ENCODE results near the gene HERC3.
A peak's percentile ranks its signal among the peaks of the same experiment; 100 is the strongest.

Gene HERC3

DNA sequence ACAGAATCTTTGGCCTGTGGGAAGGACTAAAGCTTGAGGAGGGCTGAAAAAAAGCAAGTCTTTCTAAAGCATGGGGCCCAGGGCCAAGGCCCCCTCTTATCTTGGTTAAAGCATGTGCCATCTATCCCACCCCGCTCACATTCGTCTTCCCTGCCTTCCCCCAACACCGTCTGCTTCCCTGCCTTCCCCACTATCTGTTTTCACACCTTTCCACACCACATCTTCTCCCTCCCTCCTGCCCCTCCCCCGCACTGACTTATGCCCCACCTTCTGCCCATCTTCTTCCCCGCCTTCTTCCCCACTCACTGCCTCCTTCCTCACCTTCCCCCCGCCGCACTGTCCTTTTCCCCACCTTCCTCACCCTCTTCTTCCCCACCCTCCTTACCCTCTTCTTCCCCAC, 106.2 kb downstream of the HERC3 start:
- no peaks in the 10 kb centered on the region for H3K9me3 Mint-ChIP-seq
- DNase-seq (ENCODE audit: low spot score in 2 of 2), result no peak
- H3K27me3 Mint-ChIP-seq, result no peaks in the 10 kb centered on the region
- H3K4me3 Mint-ChIP-seq, result no peak overlapping the region
- H3K27ac Mint-ChIP-seq, result peak overlapping the region; percentile 88
- ATAC-seq (ENCODE audit: low read depth), result no peak
- peaks cover 9% of the 10 kb centered on the region for H3K4me1 Mint-ChIP-seq
- peaks cover 25% of the 10 kb centered on the region for H3K36me3 Mint-ChIP-seq

GRCh38 chr4:88702782-88703181, 110.5 kb downstream of the HERC3 start:
- H3K27ac Mint-ChIP-seq, result no peak overlapping the region
- peaks cover 7% of the 10 kb centered on the region for H3K4me1 Mint-ChIP-seq
- no peak for DNase-seq (ENCODE audit: low spot score in 2 of 2)
- no peak overlapping the region for H3K4me3 Mint-ChIP-seq
- H3K27me3 Mint-ChIP-seq, result no peaks in the 10 kb centered on the region
- H3K9me3 Mint-ChIP-seq, result no peaks in the 10 kb centered on the region
- H3K36me3 Mint-ChIP-seq, result peaks cover 49% of the 10 kb centered on the region
- no peak for ATAC-seq (ENCODE audit: low read depth)

DNA sequence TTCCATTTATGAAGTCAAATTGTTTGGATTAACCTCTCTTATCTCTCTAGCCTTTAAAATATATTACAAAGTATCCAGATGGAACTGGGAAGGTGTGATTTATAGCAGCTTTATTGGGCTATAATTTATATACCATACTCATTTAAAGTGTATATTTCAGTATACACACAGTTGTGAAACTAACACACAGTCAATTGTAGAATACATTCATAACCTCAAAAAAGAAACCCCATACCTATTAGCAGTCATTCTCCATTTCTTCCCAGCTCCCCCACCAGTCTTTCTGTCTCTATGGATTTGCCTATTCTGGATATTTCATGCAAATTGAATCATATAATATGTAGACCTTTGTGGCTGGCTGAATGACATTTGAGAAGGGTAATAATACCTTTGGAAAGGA, 112.9 kb downstream of the HERC3 start:
- no peaks in the 10 kb centered on the region for H3K9me3 Mint-ChIP-seq

DNA sequence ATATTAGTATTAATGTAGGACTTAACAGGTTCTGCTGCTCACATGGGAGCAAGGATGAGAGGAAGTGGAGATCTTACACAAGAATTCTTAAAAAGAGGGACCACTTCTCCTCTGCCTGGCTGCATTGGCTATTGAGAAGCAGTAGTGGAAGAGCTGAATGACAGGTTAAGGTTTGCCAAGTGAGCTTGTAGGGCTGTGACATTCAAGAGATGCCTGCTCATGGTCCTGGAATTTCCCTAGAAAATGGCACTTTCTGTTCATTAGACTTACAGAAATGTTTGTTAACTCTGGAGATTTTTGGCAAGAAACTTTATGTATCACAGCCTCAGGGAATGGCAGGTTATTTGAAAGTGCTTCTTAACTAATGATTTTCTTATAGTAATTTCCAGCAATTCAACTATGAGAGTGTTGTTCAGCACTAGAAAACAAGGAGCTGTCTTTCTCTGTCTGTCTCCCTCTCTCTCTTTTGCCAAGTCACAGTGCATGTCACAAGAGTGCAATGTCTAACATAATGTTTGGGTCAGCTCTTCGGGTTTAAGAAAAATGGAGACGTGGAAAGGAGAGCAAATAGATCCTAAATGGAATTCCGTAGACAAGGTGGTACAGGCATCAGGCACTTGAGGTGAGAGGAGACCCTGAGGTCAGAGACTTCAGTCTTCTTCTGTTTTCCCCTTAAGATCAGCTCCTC, 113.7 kb downstream of the HERC3 start:
- no peak overlapping the region for H3K27ac Mint-ChIP-seq
- H3K27me3 Mint-ChIP-seq, result no peaks in the 10 kb centered on the region
- H3K4me3 Mint-ChIP-seq, result no peak overlapping the region
- no peaks in the 10 kb centered on the region for H3K9me3 Mint-ChIP-seq
- peaks cover 63% of the 10 kb centered on the region for H3K36me3 Mint-ChIP-seq
- no peaks in the 10 kb centered on the region for H3K4me1 Mint-ChIP-seq
- ATAC-seq (ENCODE audit: low read depth) (no peak), DNase-seq (ENCODE audit: low spot score in 2 of 2) (no peak)

More for the DNA sequence above, 112.9 kb downstream of the HERC3 start:
- Mint-ChIP-seq H3K4me3 (no peak overlapping the region), H3K27me3 (no peaks in the 10 kb centered on the region), H3K27ac (no peak overlapping the region), H3K36me3 (peaks cover 58% of the 10 kb centered on the region), H3K4me1 (no peaks in the 10 kb centered on the region)
- no peak for ATAC-seq (ENCODE audit: low read depth)
- DNase-seq (ENCODE audit: low spot score in 2 of 2), result no peak

DNA sequence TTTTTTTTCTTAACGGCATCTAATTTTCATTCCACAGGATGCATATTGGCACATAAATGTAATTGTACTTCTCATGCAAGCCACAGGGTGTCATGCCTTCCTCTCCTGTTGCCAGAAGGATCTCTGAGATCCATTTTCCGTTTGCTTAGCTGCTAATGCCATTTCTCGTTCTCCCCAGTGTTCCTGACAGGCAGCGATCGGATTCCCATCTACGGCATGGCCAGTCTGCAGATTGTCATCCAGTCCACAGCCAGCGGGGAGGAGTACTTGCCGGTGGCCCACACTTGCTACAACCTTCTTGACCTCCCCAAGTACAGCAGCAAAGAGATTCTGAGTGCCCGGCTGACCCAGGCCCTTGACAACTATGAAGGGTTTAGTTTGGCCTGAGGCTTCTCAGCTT, 114.3 kb downstream of the HERC3 start:
- Mint-ChIP-seq H3K9me3 (no peaks in the 10 kb centered on the region), H3K27me3 (no peaks in the 10 kb centered on the region), H3K4me1 (no peaks in the 10 kb centered on the region), H3K4me3 (no peak overlapping the region), H3K27ac (no peak overlapping the region), H3K36me3 (peaks cover 64% of the 10 kb centered on the region)
- ATAC-seq (ENCODE audit: low read depth) (no peak), DNase-seq (ENCODE audit: low spot score in 2 of 2) (no peak)

GRCh38 chr4:88709989-88710388, 117.7 kb downstream of the HERC3 start:
- Mint-ChIP-seq H3K27me3 (no peaks in the 10 kb centered on the region), H3K4me1 (no peaks in the 10 kb centered on the region), H3K27ac (no peak overlapping the region), H3K36me3 (peaks cover 76% of the 10 kb centered on the region), H3K4me3 (no peak overlapping the region), H3K9me3 (peaks cover 5% of the 10 kb centered on the region)
- DNase-seq (ENCODE audit: low spot score in 2 of 2) (no peak), ATAC-seq (ENCODE audit: low read depth) (no peak)

DNA sequence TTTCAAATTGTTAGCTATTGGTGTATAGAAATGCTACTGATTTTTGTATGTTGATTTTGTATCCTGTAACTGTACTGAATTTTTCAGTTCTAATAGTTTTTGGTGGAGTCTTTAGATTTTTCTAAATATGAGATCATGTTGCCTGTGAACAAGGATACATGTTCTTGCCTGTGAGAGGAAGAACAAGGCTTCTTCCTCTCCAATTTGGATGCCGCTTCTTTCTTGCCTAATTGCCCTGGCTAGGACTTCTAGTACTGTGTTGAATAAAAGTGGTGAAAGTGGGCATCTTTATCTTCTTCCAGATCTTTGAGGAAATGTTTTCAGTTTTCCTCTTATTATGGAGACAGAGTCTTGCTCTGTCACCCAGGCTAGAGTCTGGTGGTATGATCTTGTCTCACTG, 121.5 kb downstream of the HERC3 start:
- no peaks in the 10 kb centered on the region for H3K4me1 Mint-ChIP-seq
- no peak overlapping the region for H3K27ac Mint-ChIP-seq
- DNase-seq (ENCODE audit: low spot score in 2 of 2) (no peak), ATAC-seq (ENCODE audit: low read depth) (no peak)
- no peak overlapping the region for H3K4me3 Mint-ChIP-seq
- peaks cover 15% of the 10 kb centered on the region for H3K9me3 Mint-ChIP-seq
- no peaks in the 10 kb centered on the region for H3K27me3 Mint-ChIP-seq
- H3K36me3 Mint-ChIP-seq, result peaks cover 76% of the 10 kb centered on the region

GRCh38 chr4:88718098-88718497, 125.8 kb downstream of the HERC3 start:
- ATAC-seq (ENCODE audit: low read depth), result no peak
- peaks cover 59% of the 10 kb centered on the region for H3K36me3 Mint-ChIP-seq
- H3K4me3 Mint-ChIP-seq, result no peak overlapping the region
- peaks cover 12% of the 10 kb centered on the region for H3K9me3 Mint-ChIP-seq
- H3K27me3 Mint-ChIP-seq, result no peaks in the 10 kb centered on the region
- no peak overlapping the region for H3K27ac Mint-ChIP-seq
- DNase-seq (ENCODE audit: low spot score in 2 of 2), result no peak
- H3K4me1 Mint-ChIP-seq, result no peaks in the 10 kb centered on the region

DNA sequence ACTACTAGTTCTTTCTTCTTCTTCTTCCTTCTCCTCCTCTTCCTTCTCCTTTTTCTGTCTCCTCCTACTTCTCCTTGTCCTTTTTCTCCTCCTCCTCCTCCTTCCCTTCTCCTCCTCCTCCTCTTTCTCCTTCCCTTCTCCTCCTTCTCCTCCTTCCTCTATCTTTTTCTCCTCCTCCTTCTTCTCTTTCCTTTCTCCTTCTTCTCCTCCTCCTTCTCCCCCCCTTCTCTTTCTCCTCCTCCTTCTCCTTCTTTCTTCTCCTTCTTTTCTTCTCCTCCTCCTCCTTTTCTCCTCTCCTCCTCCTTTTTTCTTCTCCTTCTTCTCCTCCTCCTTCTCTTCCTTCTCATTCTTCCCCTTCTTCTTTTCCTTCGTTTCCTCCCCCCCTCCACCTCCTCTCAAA, 127.1 kb downstream of the HERC3 start:
- Mint-ChIP-seq H3K4me3 (no peak overlapping the region), H3K4me1 (no peaks in the 10 kb centered on the region), H3K27me3 (no peaks in the 10 kb centered on the region), H3K36me3 (peaks cover 51% of the 10 kb centered on the region), H3K27ac (peak overlapping the region; percentile 47), H3K9me3 (peaks cover 12% of the 10 kb centered on the region)
- DNase-seq (ENCODE audit: low spot score in 2 of 2) (no peak), ATAC-seq (ENCODE audit: low read depth) (no peak)

DNA sequence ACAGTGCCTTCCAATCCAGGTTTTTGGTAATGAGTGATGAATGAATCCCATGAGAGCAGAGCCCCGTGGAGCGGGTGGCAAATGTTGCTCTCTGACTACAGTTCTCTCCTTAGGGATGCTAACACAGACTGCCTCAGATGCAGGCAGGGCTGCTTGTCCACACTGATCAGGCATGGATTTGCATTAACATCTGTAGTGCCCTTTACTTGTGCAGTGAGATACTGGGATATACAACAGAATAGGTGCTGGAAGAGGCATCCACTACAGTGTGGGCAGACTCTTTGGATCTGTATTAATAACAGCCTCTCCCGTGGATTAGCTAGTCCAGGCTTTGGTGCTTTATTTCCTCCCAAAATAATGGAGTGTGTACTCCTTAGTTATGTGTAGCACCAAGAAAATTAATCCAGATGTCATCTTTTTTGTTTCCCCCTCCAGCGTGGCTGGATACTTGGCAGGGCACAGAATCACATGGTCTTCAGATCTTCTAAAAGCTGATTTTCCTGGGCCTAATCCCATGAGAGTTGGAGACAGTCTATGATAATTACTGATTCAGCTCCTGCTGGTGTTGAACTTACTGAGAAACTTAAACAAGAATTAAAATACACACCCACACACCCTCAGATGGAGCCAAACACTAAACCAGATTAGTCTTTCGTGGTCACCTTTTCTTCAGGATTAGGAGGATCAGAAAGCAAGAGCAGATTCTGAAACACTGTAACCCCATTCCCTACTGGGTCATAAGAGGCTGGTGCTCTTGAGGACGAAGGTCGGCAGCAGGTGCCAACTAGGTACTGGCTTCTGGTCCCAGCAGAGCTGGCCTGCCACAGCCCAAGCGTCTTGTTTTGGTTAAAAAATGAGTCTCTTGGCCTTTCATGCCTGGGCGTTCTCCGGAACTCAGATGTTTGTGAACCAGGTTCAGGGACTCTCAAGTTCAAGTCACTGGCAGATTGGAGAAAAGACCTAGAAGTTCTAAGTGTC, 128.5 kb downstream of the HERC3 start:
- no peaks in the 10 kb centered on the region for H3K27me3 Mint-ChIP-seq
- ATAC-seq (ENCODE audit: low read depth) (no peak), DNase-seq (ENCODE audit: low spot score in 2 of 2) (no peak)
- H3K9me3 Mint-ChIP-seq, result peaks cover 9% of the 10 kb centered on the region
- peaks cover 38% of the 10 kb centered on the region for H3K36me3 Mint-ChIP-seq
- H3K4me3 Mint-ChIP-seq, result no peak overlapping the region
- H3K4me1 Mint-ChIP-seq, result no peaks in the 10 kb centered on the region
- H3K27ac Mint-ChIP-seq, result no peak overlapping the region

GRCh38 chr4:88722276-88722780, 130.0 kb downstream of the HERC3 start:
- Mint-ChIP-seq H3K27me3 (no peaks in the 10 kb centered on the region), H3K36me3 (peaks cover 27% of the 10 kb centered on the region), H3K27ac (no peak overlapping the region), H3K4me1 (no peaks in the 10 kb centered on the region), H3K9me3 (peaks cover 4% of the 10 kb centered on the region), H3K4me3 (no peak overlapping the region)
- no peak for ATAC-seq (ENCODE audit: low read depth)
- no peak for DNase-seq (ENCODE audit: low spot score in 2 of 2)

GRCh38 chr4:88722828-88723227, 130.5 kb downstream of the HERC3 start:
- H3K36me3 Mint-ChIP-seq, result peaks cover 26% of the 10 kb centered on the region
- no peak overlapping the region for H3K4me3 Mint-ChIP-seq
- no peaks in the 10 kb centered on the region for H3K4me1 Mint-ChIP-seq
- ATAC-seq (ENCODE audit: low read depth) (no peak), DNase-seq (ENCODE audit: low spot score in 2 of 2) (no peak)
- H3K27ac Mint-ChIP-seq, result no peak overlapping the region
- no peaks in the 10 kb centered on the region for H3K9me3 Mint-ChIP-seq
- no peaks in the 10 kb centered on the region for H3K27me3 Mint-ChIP-seq

- Mint-ChIP-seq H3K36me3 (peaks cover 22% of the 10 kb centered on the region), H3K27me3 (no peaks in the 10 kb centered on the region), H3K4me3 (no peak overlapping the region), H3K27ac (no peak overlapping the region), H3K4me1 (no peaks in the 10 kb centered on the region), H3K9me3 (no peaks in the 10 kb centered on the region)
- no peak for DNase-seq (ENCODE audit: low spot score in 2 of 2)
- no peak for ATAC-seq (ENCODE audit: low read depth)
Observed at GRCh38 chr4:88724406-88724805, 132.1 kb downstream of the HERC3 start.

DNA sequence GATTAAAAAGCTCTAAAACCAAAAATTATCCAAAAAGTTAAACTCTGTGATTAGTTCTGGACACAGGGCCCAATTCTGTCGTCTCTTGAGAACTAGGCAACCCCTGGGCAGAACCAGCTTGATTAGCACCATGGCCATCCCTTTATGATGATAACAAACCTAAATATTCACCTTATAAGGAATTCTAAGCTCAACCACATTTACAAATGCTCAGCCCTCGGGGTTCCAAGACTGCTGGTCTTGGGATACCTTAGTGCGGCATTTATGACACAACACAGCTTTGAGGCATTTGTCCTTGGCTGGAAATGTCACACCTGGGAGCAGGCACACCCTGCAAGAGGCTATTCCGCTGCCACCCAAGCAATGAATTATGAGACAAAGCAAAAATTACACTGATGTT, 132.9 kb downstream of the HERC3 start:
- Mint-ChIP-seq H3K4me1 (no peaks in the 10 kb centered on the region), H3K27ac (no peak overlapping the region), H3K36me3 (peaks cover 18% of the 10 kb centered on the region)

More for the DNA sequence above, 132.9 kb downstream of the HERC3 start:
- ATAC-seq (ENCODE audit: low read depth) (no peak), DNase-seq (ENCODE audit: low spot score in 2 of 2) (no peak)
- no peak overlapping the region for H3K4me3 Mint-ChIP-seq
- H3K9me3 Mint-ChIP-seq, result no peaks in the 10 kb centered on the region
- no peaks in the 10 kb centered on the region for H3K27me3 Mint-ChIP-seq
